Large intestine (tissue), 3 donors: ENCODE measurements around the gene RALBP1. TPM values are rescaled to one million over a fixed set of nuclear protein-coding genes. Genes with fewer than 3 reads are reported as not detected.

Experiments
- DNase-seq, 2 donors: peaks; one replicate each; pipeline versions ENCODE4 v3.0.0 to v3.0.0-alpha.2; 2013
- H3K27ac ChIP-seq: one replicate; pipeline ENCODE4 v1.5.1; 2013; ENCODE audit warnings: low read length
- H3K27me3 ChIP-seq: 2 replicates; pipeline ENCODE4 v1.6.1; 2013; ENCODE audit warnings: low read length; ENCODE audit not compliant: control insufficient read depth, insufficient read depth
- H3K36me3 ChIP-seq: 2 replicates; pipeline ENCODE4 v1.6.1; 2013; ENCODE audit warnings: low read length; ENCODE audit not compliant: control insufficient read depth, insufficient read depth
- H3K4me1 ChIP-seq: one replicate; pipeline ENCODE4 v1.6.1; 2013; ENCODE audit warnings: low read length; ENCODE audit not compliant: control insufficient read depth, insufficient read depth
- H3K4me3 ChIP-seq: one replicate; pipeline ENCODE4 v1.5.1; 2013; ENCODE audit warnings: low read length
- H3K9me3 ChIP-seq: one replicate; pipeline ENCODE4 v1.6.1; 2013; ENCODE audit warnings: mild to moderate bottlenecking, low read depth, low read length, moderate library complexity; ENCODE audit not compliant: control insufficient read depth
- WGBS: methylation state at CpG from one replicate; pipeline ENCODE4 v1.1.5; 2013; ENCODE audit warnings: low lambda C conversion rate; ENCODE audit not compliant: insufficient coverage; 5-methylcytosine and 5-hydroxymethylcytosine counted together
- polyA plus RNA-seq: library from polyadenylated mRNA; unstranded; fragments of 120-200 nt; gene quantifications from one replicate; pipeline ENCODE4 v1.2.1, GENCODE V29; 2013

RALBP1 gene
- polyA plus RNA-seq, 1 donor = 31.3 TPM

DNA sequence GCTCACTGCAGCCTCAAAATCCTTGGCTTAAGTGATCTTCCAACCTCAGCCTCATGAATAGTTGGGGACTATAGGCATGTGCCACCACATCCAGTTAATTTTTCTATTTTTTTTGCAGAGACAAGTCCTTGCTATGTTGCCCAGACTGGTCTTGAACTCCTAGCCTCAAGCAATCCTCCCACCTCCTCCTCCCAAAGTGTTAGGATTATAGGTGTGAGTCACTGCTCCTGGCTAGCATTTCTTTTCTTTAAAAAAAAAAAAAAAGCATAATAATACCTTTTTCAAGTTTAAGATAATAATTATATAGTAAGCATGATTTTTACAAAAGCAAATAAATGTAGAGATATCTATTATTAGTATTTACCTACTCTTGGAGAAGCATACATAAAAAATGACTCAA is 103.0 kb downstream of the RALBP1 start:
- Histone ChIP-seq H3K4me1 (no peaks in the 10 kb centered on the region), H3K4me3 (no peak overlapping the region), H3K27me3 (no peaks in the 10 kb centered on the region), H3K36me3 (peaks cover 38% of the 10 kb centered on the region), H3K9me3 (no peaks in the 10 kb centered on the region), H3K27ac (no peak overlapping the region)
- no peak for DNase-seq

DNA sequence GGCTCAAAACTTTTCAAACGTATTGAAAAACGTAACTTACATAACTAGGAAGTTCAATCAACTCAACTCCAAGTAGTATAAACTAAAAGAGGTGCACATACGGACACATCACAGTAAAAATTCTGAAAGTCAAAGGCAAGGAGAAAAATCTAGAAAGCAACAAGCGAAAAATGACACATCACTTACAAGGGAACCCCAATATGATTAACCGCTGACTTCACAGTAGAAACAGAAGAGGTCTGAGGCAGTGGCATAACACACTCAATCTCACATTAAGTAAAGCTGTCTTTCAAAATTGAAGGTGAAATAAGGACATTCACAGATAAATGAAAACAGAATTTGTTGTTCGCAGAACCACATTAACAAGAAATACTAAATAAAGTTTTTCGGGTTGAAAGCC is 106.4 kb downstream of the RALBP1 start:
- DNase-seq = no peak
- WGBS = 98% methylated on average over 7 of the region's 7 CpGs
- Histone ChIP-seq H3K27ac (no peak overlapping the region), H3K4me1 (no peaks in the 10 kb centered on the region), H3K4me3 (no peak overlapping the region), H3K9me3 (no peaks in the 10 kb centered on the region), H3K36me3 (peaks cover 39% of the 10 kb centered on the region), H3K27me3 (no peaks in the 10 kb centered on the region)

DNA sequence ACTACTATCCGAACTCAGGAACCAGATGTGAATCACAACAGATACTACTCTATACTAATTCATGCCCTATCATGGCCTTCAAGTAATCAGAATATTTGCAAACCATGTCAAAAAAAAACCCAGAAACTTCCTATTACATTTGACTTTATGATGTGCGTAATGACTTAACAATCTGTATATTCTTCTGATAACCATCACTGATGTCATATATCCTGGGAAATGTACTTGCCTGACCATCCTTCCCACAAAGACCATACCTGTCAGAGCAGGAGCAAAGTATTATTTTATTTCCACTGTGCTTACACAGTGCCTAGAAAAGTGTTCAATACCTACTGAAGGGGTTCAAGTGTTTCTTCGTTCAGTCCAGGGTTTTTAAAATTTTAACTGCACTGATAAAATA is 111.5 kb downstream of the RALBP1 start:
- no peak for DNase-seq
- 86% methylated on average over 2 of the region's 3 CpGs for whole genome bisulfite sequencing
- no peak overlapping the region for H3K27ac ChIP-seq
- H3K4me1 ChIP-seq = no peaks in the 10 kb centered on the region
- H3K27me3 ChIP-seq = no peaks in the 10 kb centered on the region
- H3K9me3 ChIP-seq = no peaks in the 10 kb centered on the region
- no peak overlapping the region for H3K4me3 ChIP-seq
- peaks cover 34% of the 10 kb centered on the region for H3K36me3 ChIP-seq

Other genes starting within 250 kb of the RALBP1 start
- 28.9 TPM for gene TWSG1, start 140.7 kb upstream of the RALBP1 start, polyA plus RNA-seq
- gene PPP4R1, start 139.0 kb downstream of the RALBP1 start, polyA plus RNA-seq = 68.5 TPM
- gene RAB31, start 232.8 kb downstream of the RALBP1 start, polyA plus RNA-seq = 15.5 TPM